CD14-positive monocyte (primary cell): ENCODE measurements around the gene ACSF2. TPM values are rescaled to one million over a fixed set of nuclear protein-coding genes. Genes with fewer than 3 reads are reported as not detected.

Source experiments
- DNase-seq, 3 donors: peaks; one replicate each; pipeline ENCODE4 v3.0.0-alpha.2; 2011 to 2022
- H2AFZ ChIP-seq: 2 replicates; pipeline ENCODE4 v1.6.0; 2012; ENCODE audit warnings: mild to moderate bottlenecking, low read depth, low read length, inconsistent platforms; ENCODE audit not compliant: insufficient read depth, poor library complexity, severe bottlenecking
- H3K27ac ChIP-seq, 2 donors: 1 replicate in 1 of 2; 2 replicates in 1 of 2; pipeline ENCODE4 v1.5.1; 2012 to 2013; ENCODE audit warnings: low read length in 2 of 2, control low read depth in 1 of 2, inconsistent platforms in 1 of 2, low read depth in 1 of 2, mild to moderate bottlenecking in 1 of 2
- H3K27me3 ChIP-seq, 2 donors: one replicate each; pipeline versions ENCODE4 v1.6.0 to v1.6.1; 2011 to 2013; ENCODE audit warnings: low read length in 2 of 2; ENCODE audit not compliant: control insufficient read depth in 2 of 2, insufficient read depth in 2 of 2
- H3K36me3 ChIP-seq, 2 donors: replicated peaks in 1 of 2; 1 replicate in 1 of 2; 2 replicates in 1 of 2; pipeline versions ENCODE4 v1.5.1 to v1.6.1; 2012 to 2013; ENCODE audit warnings: low read length in 2 of 2, control low read depth in 1 of 2, inconsistent platforms in 1 of 2, mild to moderate bottlenecking in 1 of 2; ENCODE audit not compliant: insufficient read depth in 2 of 2, control insufficient read depth in 1 of 2
- H3K4me1 ChIP-seq, 2 donors: 1 replicate in 1 of 2; 2 replicates in 1 of 2; pipeline versions ENCODE4 v1.5.1 to v1.6.1; 2012 to 2013; ENCODE audit warnings: low read length in 2 of 2, control low read depth in 1 of 2, inconsistent platforms in 1 of 2, mild to moderate bottlenecking in 1 of 2, moderate library complexity in 1 of 2; ENCODE audit not compliant: insufficient read depth in 2 of 2, control insufficient read depth in 1 of 2
- H3K4me2 ChIP-seq: replicated peaks from 2 replicates; pipeline ENCODE3; 2012; ENCODE audit warnings: low read length, moderate library complexity, mild to moderate bottlenecking; ENCODE audit not compliant: poor library complexity, severe bottlenecking; ENCODE audit errors: extremely low read depth
- H3K4me3 ChIP-seq, 3 experiments: fragments of 200-600 bp in 1 of 3; sonication (generic) in 1 of 3; replicated peaks in 1 of 3; 1 replicate in 2 of 3; 2 replicates in 1 of 3; pipeline ENCODE4 v1.5.1; 2011 to 2013; ENCODE audit warnings: low read length in 3 of 3, mild to moderate bottlenecking in 3 of 3, control low read depth in 2 of 3, low read depth in 2 of 3, inconsistent platforms in 1 of 3, moderate library complexity in 1 of 3
- H3K79me2 ChIP-seq: 2 replicates; pipeline ENCODE4 v1.6.0; 2012; ENCODE audit warnings: mild to moderate bottlenecking, control low read depth, inconsistent platforms, low read length, moderate library complexity; ENCODE audit not compliant: insufficient read depth
- H3K9ac ChIP-seq: 2 replicates; pipeline ENCODE4 v1.6.0; 2017; ENCODE audit warnings: low read length, mild to moderate bottlenecking; ENCODE audit not compliant: insufficient read depth, poor library complexity, severe bottlenecking
- H3K9me3 ChIP-seq, 2 donors: replicated peaks in 1 of 2; 1 replicate in 1 of 2; 2 replicates in 1 of 2; pipeline versions ENCODE4 v1.5.1 to v1.6.1; 2012 to 2013; ENCODE audit warnings: low read length in 2 of 2, control low read depth in 1 of 2; ENCODE audit not compliant: control insufficient read depth in 1 of 2, insufficient read depth in 1 of 2
- H4K20me1 ChIP-seq: 2 replicates; pipeline ENCODE4 v1.6.0; 2012; ENCODE audit warnings: mild to moderate bottlenecking, low read length, control low read depth, moderate library complexity; ENCODE audit not compliant: insufficient read depth
- H3K27ac Mint-ChIP-seq, 7 donors: one replicate each; pipeline ENCODE4 v1.8.0; 2020; ENCODE audit warnings: mild to moderate bottlenecking in 7 of 7, mixed read lengths in 7 of 7, moderate library complexity in 6 of 7, inconsistent platforms in 2 of 7
- H3K27me3 Mint-ChIP-seq, 3 donors: one replicate each; pipeline ENCODE4 v1.8.0; 2021 to 2022; ENCODE audit warnings: low read depth in 3 of 3, mild to moderate bottlenecking in 3 of 3, mixed read lengths in 3 of 3, moderate library complexity in 3 of 3, inconsistent platforms in 1 of 3
- H3K36me3 Mint-ChIP-seq, 2 donors: one replicate each; pipeline ENCODE4 v1.8.0; 2020; ENCODE audit warnings: mixed read lengths in 2 of 2, inconsistent platforms in 1 of 2, mild to moderate bottlenecking in 1 of 2
- H3K4me1 Mint-ChIP-seq: one replicate; pipeline ENCODE4 v1.8.0; 2020; ENCODE audit warnings: mild to moderate bottlenecking, mixed read lengths
- H3K4me3 Mint-ChIP-seq, 2 donors: one replicate each; pipeline ENCODE4 v1.8.0; 2020; ENCODE audit warnings: mild to moderate bottlenecking in 2 of 2, mixed read lengths in 2 of 2, moderate library complexity in 1 of 2
- H3K9me3 Mint-ChIP-seq, 7 donors: one replicate each; pipeline ENCODE4 v1.8.0; 2020 to 2022; ENCODE audit warnings: mixed read lengths in 7 of 7, mild to moderate bottlenecking in 6 of 7, moderate library complexity in 6 of 7, inconsistent platforms in 2 of 7
- CTCF ChIP-seq: fragments of 200-600 bp; IDR thresholded peaks from one replicate; pipeline ENCODE4 v1.8.0; 2022; ENCODE audit warnings: antibody characterized with exemption, mild to moderate bottlenecking
- WGBS: methylation state at CpG from one replicate; pipeline ENCODE4 v1.1.5; 2013; ENCODE audit warnings: missing lambda C conversion rate; ENCODE audit not compliant: insufficient coverage; 5-methylcytosine and 5-hydroxymethylcytosine counted together
- intact Hi-C, 2 donors: fragments of 100-400 bp; cut with micrococcal nuclease; formaldehyde crosslinking; loops; one replicate each; pipeline versions ENCODE4 v1.15.0 to v1.15.1; 2023
- polyA plus RNA-seq, 3 donors: library from polyadenylated mRNA; depleted of rRNA in 1 of 3; unstranded in 2 of 3; stranded (reverse) in 1 of 3; fragments of 300-500 nt in 2 of 3; fragments of >200 nt in 1 of 3; fragmentation: Illumina TruSeq in 2 of 3; gene quantifications; 1 replicate in 2 of 3; 2 replicates in 1 of 3; pipeline ENCODE4 v1.2.3, GENCODE V29; 2012 to 2021

ACSF2 gene
- polyA plus RNA-seq, 3 donors: 2.8 to 24.4 (median 5.5) TPM

GRCh38 chr17:50488880-50489279 is 62.9 kb downstream of the ACSF2 start:
- Histone ChIP-seq H3K9me3 (no peaks in the 10 kb centered on the region), H3K79me2 (no peaks in the 10 kb centered on the region), H3K27ac (no peak overlapping the region), H3K4me3 (no peak overlapping the region), H3K4me1 (no peaks in the 10 kb centered on the region), H3K27me3 (no peaks in the 10 kb centered on the region), H3K9ac (no peak overlapping the region), H3K36me3 (peaks cover 19 to 29% of the 10 kb centered on the region in 2 donors), H4K20me1 (no peaks in the 10 kb centered on the region), H2AFZ (no peak overlapping the region), H3K4me2 (no peak overlapping the region)
- TF ChIP-seq CTCF: no peak
- Mint-ChIP-seq H3K4me3 (no peak overlapping the region), H3K9me3 (no peaks in the 10 kb centered on the region), H3K36me3 (peaks cover 24 to 25% of the 10 kb centered on the region in 2 donors), H3K27ac (peak overlapping the region in 1 of 7 donors; percentile 31), H3K27me3 (peaks cover 0 to 1% (median 1%) of the 10 kb centered on the region in 3 donors), H3K4me1 (peaks cover 8% of the 10 kb centered on the region)
- 100% methylated on average over 2 of the region's 2 CpGs for WGBS
- no peak for DNase-seq
- intact Hi-C loops: loop anchor here in 1 of 2 donors (10.0 kb wide), 1 partner anchor 56 kb away; the partner anchor contains the start of gene SPATA20

- Histone ChIP-seq H3K27me3 (no peaks in the 10 kb centered on the region), H4K20me1 (no peaks in the 10 kb centered on the region)
- DNase-seq: no peak
These were observed 65.5 kb downstream of the ACSF2 start for GRCh38 chr17:50491505-50491904.

More at GRCh38 chr17:50491505-50491904, 65.5 kb downstream of the ACSF2 start:
- H3K36me3 ChIP-seq: peaks cover 0 to 5% of the 10 kb centered on the region in 2 donors
- Mint-ChIP-seq H3K9me3 (no peaks in the 10 kb centered on the region), H3K4me1 (peaks cover 8% of the 10 kb centered on the region), H3K27ac (no peak overlapping the region), H3K27me3 (peaks cover 0 to 6% (median 4%) of the 10 kb centered on the region in 3 donors), H3K36me3 (peaks cover 4 to 6% of the 10 kb centered on the region in 2 donors), H3K4me3 (no peak overlapping the region)
- no peak overlapping the region for H2AFZ ChIP-seq
- no peak overlapping the region for H3K4me2 ChIP-seq
- no peak for TF ChIP-seq CTCF
- H3K27ac ChIP-seq: no peak overlapping the region
- intact Hi-C loops: no loop called here
- H3K9me3 ChIP-seq: no peaks in the 10 kb centered on the region
- no peaks in the 10 kb centered on the region for H3K79me2 ChIP-seq
- H3K4me3 ChIP-seq: no peak overlapping the region
- H3K4me1 ChIP-seq: no peaks in the 10 kb centered on the region
- no peak overlapping the region for H3K9ac ChIP-seq
- WGBS: no CpG with 5 or more reads among the region's 1 CpG
